Occipital lobe (tissue), 2 donors: ENCODE results near the gene PSG11. TPM values are rescaled to one million over a fixed set of nuclear protein-coding genes. Genes with fewer than 3 reads are reported as not detected.
"Not testable (repeated sequence)": the region's sequence is repeated elsewhere in the genome, so short reads cannot be mapped to it uniquely, and the experiment has no call there.

Experiments used
- DNase-seq: peaks from one replicate; lab custom pipeline; 2025; lab: John Stamatoyannopoulos, UW
- total RNA-seq: library from RNA; depleted of rRNA; stranded (reverse); fragments of >200 nt; gene quantifications from one replicate; pipeline ENCODE4 v1.2.3, GENCODE V29; 2014

Gene PSG11
- not detected for total RNA-seq

DNA sequence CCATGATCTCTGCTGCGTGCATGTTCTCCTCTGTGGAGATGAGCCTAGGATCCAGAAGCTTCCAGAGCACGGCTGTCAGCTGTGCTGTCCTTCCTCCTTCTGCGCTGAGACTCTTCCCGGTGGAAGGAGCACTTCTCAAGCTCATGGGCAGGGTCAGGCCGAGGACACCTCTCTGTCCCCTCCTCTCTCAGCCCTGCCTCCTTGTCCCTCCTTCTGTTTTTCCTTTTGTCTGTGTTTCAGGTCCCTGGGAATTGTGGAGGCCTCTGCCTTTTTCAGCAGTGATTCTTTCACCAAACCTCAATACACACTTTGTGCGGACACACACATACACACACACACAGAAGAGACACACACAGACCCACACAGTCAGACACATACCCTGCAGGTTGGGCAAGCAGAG is at the start of gene PSG11:
TSS of gene PSG11 (minus strand) at position 101 of the 400 bp plus-strand sequence. CDS start at position 4, 97 bp downstream.
- DNase-seq, result not testable (repeated sequence)

- not testable (repeated sequence) for DNase-seq
These were observed 36.1 kb upstream of the PSG11 start for GRCh38 chr19:43062418-43062817.

- not testable (repeated sequence) for DNase-seq
These were observed 35.1 kb upstream of the PSG11 start for GRCh38 chr19:43061326-43061725.

GRCh38 chr19:43060254-43060653 is 34.0 kb upstream of the PSG11 start:
- not testable (repeated sequence) for DNase-seq

DNA sequence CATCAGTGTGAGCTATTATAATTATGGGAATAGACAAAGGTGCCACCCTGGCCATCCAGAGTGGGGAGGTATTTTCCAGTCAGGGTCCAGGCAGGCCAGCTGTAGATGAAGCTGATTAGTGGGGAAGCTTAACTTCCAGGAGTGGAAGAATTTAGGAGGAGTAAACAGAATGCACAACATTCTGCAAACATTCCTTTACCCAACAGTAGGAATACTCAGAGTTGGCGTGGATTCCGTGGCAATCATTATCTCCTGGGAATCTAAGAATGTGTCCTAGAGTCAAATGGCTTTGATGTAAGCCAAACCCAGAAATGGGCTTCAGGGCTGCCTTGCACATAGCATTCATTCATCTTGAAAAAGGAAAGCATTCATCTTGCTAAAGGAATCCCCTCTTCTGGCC is 33.2 kb upstream of the PSG11 start:
- not testable (repeated sequence) for DNase-seq

- not testable (repeated sequence) for DNase-seq
These were observed 32.2 kb upstream of the PSG11 start for GRCh38 chr19:43058440-43058839.

GRCh38 chr19:43047966-43048365 is 21.7 kb upstream of the PSG11 start:
- DNase-seq, result not testable (repeated sequence)

DNA sequence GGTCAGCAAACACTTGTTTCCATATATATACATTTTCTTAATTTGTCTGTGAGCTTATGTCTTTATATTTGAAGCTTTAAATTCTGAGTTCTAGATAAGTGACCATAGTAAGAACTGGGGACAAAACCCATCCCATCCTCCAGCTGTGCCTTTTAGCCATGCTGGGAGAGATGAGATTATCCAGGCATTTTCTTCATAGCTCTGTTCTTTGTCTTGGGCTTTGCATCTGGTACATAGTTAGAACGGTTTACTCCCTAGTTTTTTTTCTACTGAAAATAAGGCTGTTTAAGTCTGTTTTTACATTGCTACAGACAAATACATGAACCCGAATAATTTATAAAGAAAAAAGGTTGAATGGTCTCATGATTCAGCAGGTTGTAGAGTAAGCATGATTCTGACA is 20.3 kb upstream of the PSG11 start:
- DNase-seq, result not testable (repeated sequence)

GRCh38 chr19:43043492-43044180 is 17.4 kb upstream of the PSG11 start:
- DNase-seq, result not testable (repeated sequence)

- DNase-seq, result not testable (repeated sequence)
These were observed 5.4 kb upstream of the PSG11 start for GRCh38 chr19:43031645-43032044.

DNA sequence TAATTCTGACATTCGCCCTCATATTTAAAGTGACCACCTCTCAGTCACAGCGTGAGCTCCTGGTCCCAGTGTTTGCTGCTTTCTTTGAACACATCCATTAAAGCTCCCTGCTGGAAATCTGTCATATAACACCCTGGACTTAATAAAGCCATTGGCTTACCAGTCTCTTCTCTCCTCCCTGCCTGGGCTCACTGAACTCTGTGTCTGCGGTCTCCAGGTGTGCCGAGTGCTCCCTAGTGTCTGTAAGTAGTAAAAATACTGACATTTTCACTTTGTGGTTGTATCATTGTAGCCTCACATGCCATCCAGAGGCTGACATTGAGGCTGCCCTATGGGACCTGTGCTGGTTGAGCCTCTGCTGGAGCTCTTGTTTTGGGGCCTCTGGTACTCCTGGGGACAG is 2.6 kb upstream of the PSG11 start:
- no peak for DNase-seq

DNA sequence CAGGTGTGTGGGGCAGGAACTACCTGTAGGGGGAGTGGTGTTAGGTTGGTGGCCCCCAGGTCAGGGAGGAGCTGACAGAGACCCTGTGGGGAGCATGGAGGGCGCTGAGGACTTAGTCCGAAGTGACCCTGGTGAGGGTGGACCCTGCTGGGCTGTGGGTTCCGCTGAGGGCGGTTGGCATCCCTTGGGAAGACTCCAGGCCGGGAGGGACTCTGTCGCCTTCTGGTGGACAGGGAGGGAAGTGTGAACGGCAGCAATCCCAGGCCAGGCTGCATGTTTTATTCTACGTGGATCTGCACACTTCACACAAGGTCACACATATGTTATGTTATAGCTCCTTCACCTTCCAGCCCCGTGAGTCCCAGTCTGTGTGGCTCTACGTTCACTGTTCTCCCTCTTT is 1.7 kb upstream of the PSG11 start:
- not testable (repeated sequence) for DNase-seq

DNA sequence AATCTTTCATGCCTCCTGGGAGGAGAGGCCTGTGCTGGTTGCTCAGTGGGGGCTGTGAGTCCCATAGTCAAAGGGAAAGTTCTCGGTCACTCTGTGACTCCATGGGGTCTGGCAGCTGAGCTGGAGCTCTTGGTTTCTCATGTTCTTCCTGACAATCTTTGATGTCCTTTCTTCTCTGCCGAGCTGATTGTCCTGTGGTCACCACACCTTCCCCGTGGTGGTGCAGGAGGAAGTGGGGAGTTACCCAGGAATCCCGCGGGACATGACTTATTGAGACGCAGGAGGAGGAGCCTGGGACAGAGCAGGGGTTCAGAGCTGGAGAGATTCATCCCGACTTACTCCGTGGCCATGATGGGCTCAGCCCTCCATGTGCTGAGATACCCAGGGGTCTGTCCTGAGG is 792 bp upstream of the PSG11 start:
- DNase-seq, result not testable (repeated sequence)

DNA sequence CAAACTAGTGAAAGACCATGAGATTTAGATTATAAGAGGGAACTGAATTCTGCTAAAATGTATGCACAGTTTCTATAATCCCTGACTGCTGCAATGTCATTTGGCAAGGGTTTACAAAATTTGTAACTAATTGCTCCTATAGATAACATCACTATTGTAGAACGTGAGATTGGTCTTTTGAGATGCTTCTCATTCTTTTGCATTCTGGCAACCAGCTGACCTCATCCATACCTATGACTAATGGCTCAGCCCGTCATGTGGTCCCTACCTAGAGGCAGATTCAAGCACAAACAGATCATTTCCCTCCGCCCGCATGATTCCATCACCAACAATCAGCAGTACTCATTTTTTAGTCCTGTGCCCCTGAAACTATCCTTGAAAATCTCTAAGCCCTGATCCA is 4.2 kb downstream of the PSG11 start:
- DNase-seq, result not testable (repeated sequence)

DNA sequence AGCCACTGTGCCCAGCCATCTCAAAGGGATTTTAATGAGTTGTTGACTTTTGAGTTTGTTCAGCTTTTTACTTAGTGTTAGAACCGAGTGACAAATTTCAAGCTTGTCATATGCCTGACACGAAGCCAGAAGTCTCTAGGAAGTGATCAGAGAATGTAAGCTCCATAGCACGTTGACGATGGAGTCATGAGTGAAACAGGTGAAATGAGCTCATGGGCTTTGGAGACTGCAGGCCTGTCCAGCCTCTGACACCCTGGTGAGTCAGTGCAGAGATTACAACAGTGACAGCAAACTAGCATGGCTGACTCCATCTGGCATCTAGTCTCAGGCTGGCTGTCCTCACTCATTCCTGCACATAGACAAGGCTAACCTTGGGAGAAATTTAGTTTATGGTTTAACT is 4.6 kb downstream of the PSG11 start:
- not testable (repeated sequence) for DNase-seq

DNA sequence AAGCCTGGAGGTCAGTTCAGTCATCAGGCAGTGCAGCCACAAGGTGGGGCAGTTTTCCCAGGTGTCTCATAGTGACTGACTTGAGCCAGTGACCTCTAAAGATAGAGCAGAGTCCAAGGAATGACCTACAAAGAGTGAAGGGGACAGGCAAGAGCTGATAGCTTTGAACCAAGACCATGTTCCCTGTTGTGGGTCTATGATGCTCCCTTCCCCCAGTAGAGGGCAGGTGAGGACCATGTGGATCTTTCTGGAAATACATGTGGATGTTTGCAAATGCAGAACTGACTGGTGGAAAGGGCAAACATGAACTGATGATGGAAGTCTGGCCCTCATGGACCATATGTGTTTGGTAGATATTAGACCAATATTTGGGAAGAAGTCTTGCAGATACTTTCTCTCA is 6.7 kb downstream of the PSG11 start:
- DNase-seq, result not testable (repeated sequence)

DNA sequence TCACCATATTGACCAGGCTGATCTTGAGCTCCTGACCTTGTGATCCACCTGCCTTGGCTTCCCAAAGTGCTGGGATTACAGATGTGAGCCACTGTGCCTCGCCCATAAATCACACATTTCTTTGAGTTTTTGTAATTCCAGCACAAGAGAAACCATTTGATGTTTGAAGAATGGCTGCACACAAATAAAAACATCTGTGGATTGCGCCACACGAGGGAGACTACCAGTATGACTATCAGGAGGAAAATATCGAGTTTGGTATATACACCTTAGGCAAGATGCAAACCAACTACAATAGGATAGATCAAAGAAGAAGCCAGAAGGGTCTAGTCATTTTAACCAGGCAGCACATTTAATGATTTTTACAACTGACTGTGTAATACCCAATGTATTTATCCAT is 20.4 kb downstream of the PSG11 start:
- not testable (repeated sequence) for DNase-seq

GRCh38 chr19:43004846-43005245 is 21.4 kb downstream of the PSG11 start:
- DNase-seq, result not testable (repeated sequence)

DNA sequence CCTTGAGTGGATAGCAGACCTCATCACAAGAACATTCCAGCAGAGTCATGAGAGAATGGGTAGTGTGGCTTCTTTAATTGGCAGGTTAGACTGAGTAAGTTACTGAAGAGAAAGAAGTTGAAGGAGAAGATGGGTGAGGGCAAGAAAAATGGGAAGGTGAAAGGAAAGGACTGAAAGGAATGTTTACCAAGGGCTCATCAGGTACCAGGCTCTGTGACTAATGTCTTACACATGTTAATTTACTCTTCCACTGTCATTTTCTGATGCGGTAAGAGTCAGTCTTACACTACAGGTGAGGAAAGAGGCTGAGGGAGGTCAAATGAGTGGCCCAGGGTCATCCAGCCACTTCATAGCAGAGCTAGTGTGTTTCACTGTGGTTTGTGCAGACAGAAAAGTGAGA is 22.6 kb downstream of the PSG11 start:
- not testable (repeated sequence) for DNase-seq

DNA sequence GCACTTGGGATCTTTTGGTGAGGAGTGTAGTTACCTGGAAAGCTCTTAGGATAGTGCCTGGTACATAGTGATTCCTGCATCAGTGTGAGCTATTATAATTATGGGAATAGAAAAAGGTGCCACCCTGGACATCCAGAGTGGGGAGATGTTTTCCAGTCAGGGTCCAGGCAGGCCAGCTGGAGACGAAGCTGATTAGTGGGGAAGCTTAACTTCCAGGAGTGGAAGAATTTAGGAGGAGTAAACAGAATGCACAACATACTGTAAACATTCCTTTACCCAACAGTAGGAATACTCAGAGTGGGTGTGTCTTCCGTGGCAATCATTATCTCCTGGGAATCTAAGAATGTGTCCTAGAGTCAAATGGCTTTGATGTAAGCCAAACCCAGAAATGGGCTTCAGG is 23.3 kb downstream of the PSG11 start:
- DNase-seq, result not testable (repeated sequence)

GRCh38 chr19:42996161-42996560 is 30.1 kb downstream of the PSG11 start:
- not testable (repeated sequence) for DNase-seq

- DNase-seq, result not testable (repeated sequence)
These were observed 34.2 kb downstream of the PSG11 start for GRCh38 chr19:42992029-42992604.

DNA sequence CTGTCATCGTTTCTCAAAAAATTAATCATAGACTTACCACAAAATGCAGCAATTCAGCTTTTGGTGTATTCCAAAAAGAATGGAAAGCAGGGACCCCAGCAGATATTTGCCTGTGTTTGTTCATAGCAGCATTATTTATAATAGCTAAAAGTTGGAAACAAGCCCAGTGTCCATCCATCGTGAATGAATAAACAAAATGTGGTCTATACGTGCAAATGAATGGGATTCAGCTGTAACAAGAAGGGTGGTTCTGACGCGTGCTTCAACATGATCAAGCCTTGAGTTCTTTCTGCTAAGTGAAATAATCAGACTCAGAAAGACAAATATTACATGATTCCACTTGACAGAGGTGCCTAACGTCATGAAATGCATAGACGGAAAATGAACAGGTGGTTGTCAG is 36.4 kb downstream of the PSG11 start:
- no peak for DNase-seq
